T-cell (primary cell): ENCODE data around the gene TK1. TPM values are rescaled to one million over a fixed set of nuclear protein-coding genes. Genes with fewer than 3 reads are reported as not detected.

Experiments used
- ATAC-seq, 4 experiments: fragments of 200-7000 bp in 3 of 4; fragments of 150-1000 bp in 1 of 4; cut with Tn5 transposase; replicated peaks in 1 of 4; 1 replicate in 3 of 4; 2 replicates in 1 of 4; pipeline ENCODE4 v1.10.0; 2021; ENCODE audit warnings: moderate library complexity in 3 of 4, mild to moderate bottlenecking in 2 of 4, moderate number of reproducible peaks in 1 of 4
- CTCF ChIA-PET, 2 donors: fragments of 300-600 bp; sonication (Branson Sonifier 250); formaldehyde crosslinking; loops; one replicate each; lab custom pipeline; 2022; ENCODE audit warnings: antibody characterized with exemption in 2 of 2; lab: Charles Lee
- POLR2A ChIA-PET, 2 donors: fragments of 300-600 bp; sonication (Branson Sonifier 250); formaldehyde crosslinking; loops; one replicate each; lab custom pipeline; 2022; ENCODE audit warnings: antibody characterized with exemption in 2 of 2; lab: Charles Lee
- DNase-seq, 35 experiments: peaks; one replicate each; pipeline versions ENCODE4 v3.0.0 to v3.0.0-alpha.2; 2013 to 2023
- H3K27ac ChIP-seq: one replicate; pipeline ENCODE4 v1.5.1; 2013; ENCODE audit warnings: low read length
- H3K27me3 ChIP-seq, 2 experiments: replicated peaks in 1 of 2; 1 replicate in 1 of 2; 2 replicates in 1 of 2; pipeline versions ENCODE4 v1.6.1 to v1.7.0; 2013; ENCODE audit warnings: low read length in 1 of 2, mixed read lengths in 1 of 2; ENCODE audit not compliant: control insufficient read depth in 2 of 2, insufficient read depth in 2 of 2; ENCODE audit errors: extremely low read depth in 1 of 2
- H3K36me3 ChIP-seq, 2 donors: 1 replicate in 1 of 2; 2 replicates in 1 of 2; pipeline versions ENCODE4 v1.6.1 to v1.7.0; 2013; ENCODE audit warnings: low read length in 1 of 2; ENCODE audit not compliant: control insufficient read depth in 2 of 2, insufficient read depth in 1 of 2; ENCODE audit errors: extremely low read depth in 1 of 2
- H3K4me1 ChIP-seq, 2 experiments: 1 replicate in 1 of 2; 2 replicates in 1 of 2; pipeline versions ENCODE4 v1.6.1 to v1.7.0; 2013; ENCODE audit warnings: low read length in 2 of 2, mixed read lengths in 1 of 2; ENCODE audit not compliant: insufficient read depth in 2 of 2, control insufficient read depth in 1 of 2; ENCODE audit errors: extremely low read depth in 1 of 2
- H3K4me3 ChIP-seq, 2 donors: 1 replicate in 1 of 2; 2 replicates in 1 of 2; pipeline versions ENCODE4 v1.5.1 to v1.7.0; 2013; ENCODE audit warnings: mild to moderate bottlenecking in 2 of 2, low read length in 1 of 2, moderate library complexity in 1 of 2; ENCODE audit not compliant: control insufficient read depth in 1 of 2; ENCODE audit errors: extremely low read depth in 1 of 2
- H3K9me3 ChIP-seq: 2 replicates; pipeline ENCODE4 v1.7.0; 2013
- H3K27ac Mint-ChIP-seq, 2 donors: one replicate each; pipeline ENCODE4 v1.8.0; 2020 to 2021; ENCODE audit warnings: mild to moderate bottlenecking in 2 of 2, mixed read lengths in 2 of 2
- H3K27me3 Mint-ChIP-seq, 2 donors: one replicate each; pipeline ENCODE4 v1.8.0; 2021 to 2022; ENCODE audit warnings: mixed read lengths in 2 of 2
- H3K36me3 Mint-ChIP-seq: one replicate; pipeline ENCODE4 v1.8.0; 2021; ENCODE audit warnings: mixed read lengths
- H3K4me1 Mint-ChIP-seq, 3 donors: one replicate each; pipeline ENCODE4 v1.8.0; 2020 to 2022; ENCODE audit warnings: mixed read lengths in 3 of 3, mild to moderate bottlenecking in 1 of 3
- H3K4me3 Mint-ChIP-seq, 3 donors: one replicate each; pipeline ENCODE4 v1.8.0; 2020 to 2022; ENCODE audit warnings: mild to moderate bottlenecking in 3 of 3, mixed read lengths in 3 of 3, moderate library complexity in 3 of 3
- H3K9me3 Mint-ChIP-seq, 3 donors: one replicate each; pipeline ENCODE4 v1.8.0; 2020 to 2022; ENCODE audit warnings: mixed read lengths in 3 of 3
- WGBS: methylation state at CpG from one replicate; pipeline ENCODE4 v1.1.5; 2013; ENCODE audit warnings: missing lambda C conversion rate; ENCODE audit not compliant: insufficient coverage; 5-methylcytosine and 5-hydroxymethylcytosine counted together
- total RNA-seq, 35 experiments: library from RNA in 6 of 35; stranded (reverse) in 6 of 35; fragments of 120-200 nt in 1 of 35; gene quantifications; one replicate each; pipeline versions ENCODE4 v1.2.1 to v1.2.4 and lab custom pipeline; 2013 to 2026

TK1 gene
- total RNA-seq, 5 donors from 2014 or later (not counting 1 experiment from before 2014, with no cell fraction given), result 1.6 to 3.3 (median 2.2) TPM

DNA sequence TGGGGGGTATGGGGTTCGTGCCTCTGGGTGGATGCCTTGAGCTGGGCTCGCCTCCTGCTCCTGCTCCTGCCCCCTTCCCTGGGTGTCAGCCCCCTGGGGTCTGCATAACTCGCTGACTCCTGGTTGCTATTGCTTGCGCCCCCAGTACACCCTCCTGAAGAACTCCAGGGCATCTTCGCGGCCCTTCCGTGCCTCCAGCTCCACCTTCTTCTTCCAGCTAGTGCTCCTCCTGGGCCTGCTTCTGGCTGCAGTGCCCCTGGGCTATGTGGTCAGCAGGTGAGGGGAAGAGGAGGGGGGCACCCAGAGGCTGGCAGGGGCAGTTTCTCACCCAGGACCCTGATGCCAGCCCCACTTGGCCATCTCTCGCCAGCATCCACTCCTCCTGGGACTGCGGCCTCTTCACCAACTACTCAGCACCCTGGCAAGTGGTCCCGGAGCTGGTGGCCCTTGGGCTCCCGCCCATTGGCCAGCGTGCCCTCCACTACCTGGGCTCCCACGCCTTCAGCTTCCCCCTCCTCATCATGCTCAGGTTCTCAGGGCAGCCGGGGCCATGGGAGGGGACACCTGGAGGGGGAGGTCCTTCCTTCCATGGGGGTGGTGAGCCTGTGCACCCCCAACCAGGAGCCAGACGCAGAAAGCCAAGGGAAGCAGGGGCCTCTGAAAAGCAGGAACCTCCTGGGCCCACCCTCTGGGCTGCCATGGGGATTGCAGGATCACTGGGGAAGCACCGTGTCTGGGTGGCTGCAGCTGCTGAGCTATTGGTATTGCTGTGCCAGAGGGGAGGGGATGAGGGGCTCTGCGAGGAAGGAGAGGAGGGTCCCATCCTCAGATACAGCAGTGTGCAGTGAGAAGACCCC is 48.4 kb downstream of the TK1 start:
- H3K27ac Mint-ChIP-seq, result peak overlapping the region; percentile 64 to 93
- Histone ChIP-seq H3K27me3 (no peaks in the 10 kb centered on the region), H3K9me3 (no peaks in the 10 kb centered on the region), H3K4me3 (no peak overlapping the region), H3K27ac (no peak overlapping the region), H3K36me3 (peaks cover 30 to 75% of the 10 kb centered on the region in 2 donors), H3K4me1 (peaks cover 34 to 95% of the 10 kb centered on the region in 2 experiments)
- POLR2A ChIA-PET, result interaction anchor here (0.5 to 0.6 kb wide), 2 partner anchors 10 to 1706 kb away, joined by 4 to 9 read pairs; no protein-coding TSS in a partner anchor
- H3K4me1 Mint-ChIP-seq, result peaks cover 81 to 88% (median 88%) of the 10 kb centered on the region in 3 donors
- H3K4me3 Mint-ChIP-seq, result peak overlapping the region in 1 of 3 donors; percentile 99
- no peak for DNase-seq
- H3K9me3 Mint-ChIP-seq, result no peaks in the 10 kb centered on the region
- ATAC-seq, result no peak
- H3K36me3 Mint-ChIP-seq, result peaks cover 30% of the 10 kb centered on the region
- H3K27me3 Mint-ChIP-seq, result no peaks in the 10 kb centered on the region
- WGBS, result 92% methylated on average over 3 of the region's 17 CpGs
- CTCF ChIA-PET, result no interaction called here

DNA sequence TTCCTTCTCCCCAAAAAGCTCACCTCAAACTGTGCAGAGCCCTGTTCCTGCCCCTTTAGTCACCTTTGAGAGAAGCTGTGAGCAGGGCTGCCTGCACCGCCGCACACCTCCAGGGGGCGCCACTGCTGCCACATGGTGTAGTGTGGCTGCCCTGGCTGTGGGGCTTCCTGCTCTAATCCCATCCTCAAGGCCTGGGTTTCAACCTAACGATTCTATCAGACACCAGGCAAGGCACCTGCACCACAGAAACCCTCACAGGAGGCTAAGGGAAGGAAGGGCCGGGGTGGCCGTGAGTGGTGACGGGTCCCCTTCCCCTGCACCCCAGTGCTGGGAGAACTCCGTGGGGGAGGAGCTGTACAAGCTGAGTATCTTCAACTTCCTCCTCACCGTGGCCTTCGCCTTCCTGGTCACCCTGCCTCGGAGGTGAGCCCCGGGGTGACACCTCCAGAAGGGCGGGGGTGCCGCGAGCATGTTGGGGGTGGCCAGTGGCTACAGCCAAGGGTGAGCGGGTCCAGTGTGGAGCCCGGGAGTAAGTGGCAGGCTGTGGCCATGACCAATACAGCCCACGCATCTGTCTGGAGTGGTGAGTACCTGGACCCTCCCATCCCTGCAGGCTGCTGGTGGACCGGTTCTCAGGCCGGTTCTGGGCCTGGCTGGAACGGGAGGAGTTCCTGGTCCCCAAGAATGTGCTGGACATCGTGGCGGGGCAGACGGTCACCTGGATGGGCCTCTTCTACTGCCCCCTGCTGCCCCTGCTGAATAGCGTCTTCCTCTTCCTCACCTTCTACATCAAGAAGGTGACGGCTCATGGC is 49.3 kb downstream of the TK1 start:
- Histone ChIP-seq H3K27ac (peak overlapping the region; percentile 65), H3K36me3 (peaks cover 30 to 82% of the 10 kb centered on the region in 2 donors), H3K4me1 (peaks cover 38 to 98% of the 10 kb centered on the region in 2 experiments), H3K4me3 (peak overlapping the region in 1 of 2 donors; percentile 6), H3K27me3 (no peaks in the 10 kb centered on the region), H3K9me3 (no peaks in the 10 kb centered on the region)
- DNase-seq (peak in 20 of 35 experiments; percentile 36 to 72 (median 52)), ATAC-seq (peak in 2 of 4 experiments; percentile 6 to 14)
- ChIA-PET POLR2A (interaction anchor here (0.6 to 0.9 kb wide), 2 partner anchors 9 to 1707 kb away, joined by 4 to 6 read pairs; partner anchors contain the start of gene TMC6 (in 1 of the 2)), CTCF (interaction anchor here in 1 of 2 donors (0.6 to 1.1 kb wide), 2 partner anchors 24 to 31 kb away, joined by 3 to 7 read pairs; no protein-coding TSS in a partner anchor)
- H3K27me3 Mint-ChIP-seq, result no peaks in the 10 kb centered on the region
- H3K4me3 Mint-ChIP-seq, result peak overlapping the region in 2 of 3 donors; percentile 24 to 99
- H3K9me3 Mint-ChIP-seq, result no peaks in the 10 kb centered on the region
- peaks cover 29% of the 10 kb centered on the region for H3K36me3 Mint-ChIP-seq
- H3K27ac Mint-ChIP-seq, result peak overlapping the region; percentile 86 to 93
- 49% methylated on average over 8 of the region's 26 CpGs for WGBS
- peaks cover 84 to 90% (median 89%) of the 10 kb centered on the region in 3 donors for H3K4me1 Mint-ChIP-seq

DNA sequence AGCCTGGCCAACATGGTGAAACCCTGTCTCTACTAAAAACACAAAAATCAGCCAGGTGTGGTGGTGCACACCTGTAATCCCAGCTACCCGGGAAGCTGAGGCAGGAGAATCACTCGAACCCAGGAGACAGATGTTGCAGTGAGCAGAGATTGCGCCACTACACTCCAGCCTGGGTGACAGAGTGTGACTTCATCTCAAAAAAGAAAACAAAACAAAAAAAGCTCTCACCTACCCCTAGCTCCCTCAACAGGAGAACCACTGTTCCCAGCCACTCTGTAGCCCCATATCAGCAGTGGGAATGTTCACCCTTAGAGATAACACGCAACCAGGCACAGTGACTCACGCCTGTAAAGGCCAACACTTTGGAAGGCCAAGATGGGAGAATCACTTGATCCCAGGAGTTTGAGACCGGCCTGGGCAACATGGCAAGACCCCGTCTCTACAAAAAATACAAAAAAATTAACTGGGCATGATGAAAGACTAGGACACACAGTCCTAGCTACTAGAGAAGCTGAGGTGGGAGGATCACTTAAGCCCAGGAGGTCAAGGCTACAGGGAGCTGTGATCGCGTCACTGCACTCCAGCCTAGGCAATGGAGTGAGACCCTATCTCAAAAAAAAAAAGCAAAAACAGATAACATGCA is 50.9 kb downstream of the TK1 start:
- CTCF ChIA-PET, result interaction anchor here (0.6 to 1.5 kb wide), 5 partner anchors 16 to 130 kb away, joined by 3 to 4 read pairs (median 4); no protein-coding TSS in a partner anchor
- DNase-seq, result no peak

DNA sequence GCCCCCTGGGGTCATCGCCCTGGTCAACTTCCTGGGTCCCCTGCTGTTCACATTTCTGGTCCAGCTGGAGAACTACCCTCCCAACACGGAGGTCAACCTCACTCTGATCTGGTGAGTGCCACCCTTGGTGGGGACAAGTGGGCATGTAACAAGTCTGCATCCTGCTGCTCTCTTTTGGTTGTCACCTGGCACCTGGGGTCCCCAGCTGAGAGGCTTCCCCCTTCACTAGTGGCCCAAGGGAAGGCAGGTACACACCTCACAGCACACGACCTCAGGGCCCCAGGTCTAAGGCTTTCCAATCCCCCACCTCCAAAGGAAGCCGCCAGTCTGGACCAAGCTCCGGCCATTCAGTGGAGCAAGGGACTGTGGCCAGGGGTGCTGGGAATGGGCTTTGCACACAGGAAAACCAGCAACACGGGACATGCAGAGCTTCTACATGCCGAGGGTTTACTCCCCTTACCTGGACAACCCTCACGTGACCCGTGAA is 51.9 kb downstream of the TK1 start:
- ATAC-seq (no peak), DNase-seq (peak in 1 of 35 experiments; percentile 3)
- Histone ChIP-seq H3K4me3 (peak overlapping the region in 1 of 2 donors; percentile 5), H3K36me3 (peaks cover 22 to 72% of the 10 kb centered on the region in 2 donors), H3K27ac (peak overlapping the region; percentile 13), H3K9me3 (no peaks in the 10 kb centered on the region), H3K27me3 (no peaks in the 10 kb centered on the region), H3K4me1 (peaks cover 38 to 83% of the 10 kb centered on the region in 2 experiments)
- ChIA-PET CTCF (interaction anchor here in 1 of 2 donors (0.9 to 1.3 kb wide), 2 partner anchors 15 to 18 kb away, joined by 3 to 4 read pairs; no protein-coding TSS in a partner anchor), POLR2A (no interaction called here)
- peaks cover 24% of the 10 kb centered on the region for H3K36me3 Mint-ChIP-seq
- no peaks in the 10 kb centered on the region for H3K27me3 Mint-ChIP-seq
- H3K4me3 Mint-ChIP-seq, result peak overlapping the region in 1 of 3 donors; percentile 99
- H3K9me3 Mint-ChIP-seq, result no peaks in the 10 kb centered on the region
- peak overlapping the region; percentile 39 to 86 for H3K27ac Mint-ChIP-seq
- peaks cover 74 to 82% (median 78%) of the 10 kb centered on the region in 3 donors for H3K4me1 Mint-ChIP-seq
- 80% methylated on average over 1 of the region's 9 CpGs for WGBS

More for the DNA sequence above, 50.9 kb downstream of the TK1 start:
- Histone ChIP-seq H3K9me3 (no peaks in the 10 kb centered on the region), H3K4me1 (peaks cover 36 to 86% of the 10 kb centered on the region in 2 experiments), H3K27ac (no peak overlapping the region), H3K4me3 (no peak overlapping the region), H3K36me3 (peaks cover 22 to 73% of the 10 kb centered on the region in 2 donors), H3K27me3 (no peaks in the 10 kb centered on the region)
- no peak for ATAC-seq
- H3K36me3 Mint-ChIP-seq, result peaks cover 24% of the 10 kb centered on the region
- 100% methylated on average over 4 of the region's 9 CpGs for WGBS
- H3K27ac Mint-ChIP-seq, result peak overlapping the region; percentile 86 to 89
- H3K4me3 Mint-ChIP-seq, result peak overlapping the region in 1 of 3 donors; percentile 99
- no peaks in the 10 kb centered on the region for H3K9me3 Mint-ChIP-seq
- H3K4me1 Mint-ChIP-seq, result peaks cover 76 to 79% (median 77%) of the 10 kb centered on the region in 3 donors
- no peaks in the 10 kb centered on the region for H3K27me3 Mint-ChIP-seq
- POLR2A ChIA-PET, result no interaction called here

DNA sequence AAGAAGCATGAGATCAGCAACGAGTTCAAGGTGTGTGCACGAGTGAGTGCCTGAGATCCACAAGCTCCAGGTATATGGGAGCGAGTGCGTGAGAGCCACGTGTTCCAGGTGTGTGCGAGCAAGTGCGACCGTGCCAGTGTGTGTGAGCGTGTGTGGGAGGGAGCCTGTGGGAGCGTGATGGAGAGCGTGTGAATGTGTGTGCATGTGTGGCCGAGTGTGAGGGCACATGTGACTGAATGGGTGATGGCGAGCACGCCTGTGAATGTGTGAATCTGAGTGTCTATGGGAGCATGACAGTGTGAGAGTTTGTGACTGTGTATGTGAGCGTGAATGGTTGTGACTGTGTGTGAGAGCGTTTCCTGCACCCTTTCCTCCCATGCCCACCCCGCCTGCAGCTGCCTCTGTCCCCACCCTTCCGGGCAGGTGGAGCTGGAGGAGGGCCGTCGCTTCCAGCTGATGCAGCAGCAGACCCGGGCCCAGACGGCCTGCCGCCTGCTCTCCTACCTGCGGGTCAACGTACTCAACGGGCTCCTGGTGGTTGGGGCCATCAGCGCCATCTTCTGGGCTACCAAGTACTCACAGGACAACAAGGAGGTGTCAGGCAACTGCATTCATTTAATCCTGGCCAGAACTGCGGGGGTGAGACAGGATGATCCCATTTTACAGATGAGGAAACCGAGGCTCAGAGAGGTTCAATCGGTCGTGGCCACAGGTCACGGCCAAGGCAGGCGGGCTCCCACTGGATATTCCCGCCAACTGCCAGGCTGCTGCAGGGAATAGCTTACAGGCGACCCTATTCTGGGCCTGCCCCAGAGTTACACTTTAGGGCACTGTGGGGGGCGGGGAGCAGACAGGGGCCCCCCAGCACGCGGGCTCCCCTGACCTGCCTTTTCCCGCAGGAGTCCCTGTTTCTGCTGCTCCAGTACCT is 52.6 kb downstream of the TK1 start:
- Mint-ChIP-seq H3K4me3 (peak overlapping the region; percentile 75 to 99 (median 76)), H3K9me3 (no peaks in the 10 kb centered on the region), H3K36me3 (peaks cover 24% of the 10 kb centered on the region), H3K27me3 (no peaks in the 10 kb centered on the region), H3K27ac (peak overlapping the region; percentile 90 to 92), H3K4me1 (peaks cover 77 to 84% (median 80%) of the 10 kb centered on the region in 3 donors)
- H3K9me3 ChIP-seq, result no peaks in the 10 kb centered on the region
- H3K27ac ChIP-seq, result peak overlapping the region; percentile 58
- peak overlapping the region; percentile 52 to 83 for H3K4me3 ChIP-seq
- ATAC-seq, result peak; percentile 23 to 39 (median 28)
- ChIA-PET CTCF (interaction anchor here in 1 of 2 donors (0.8 to 1.3 kb wide), 3 partner anchors 11 to 18 kb away, joined by 3 to 4 read pairs (median 3); no protein-coding TSS in a partner anchor), POLR2A (no interaction called here)
- H3K27me3 ChIP-seq, result no peaks in the 10 kb centered on the region
- peak; percentile 65 to 91 (median 78) for DNase-seq
- peaks cover 41 to 83% of the 10 kb centered on the region in 2 experiments for H3K4me1 ChIP-seq
- H3K36me3 ChIP-seq, result peaks cover 22 to 71% of the 10 kb centered on the region in 2 donors
- WGBS, result 17% methylated on average over 31 of the region's 39 CpGs
